GM20000 (cell line): ENCODE results near the gene B4GALNT2.

ENCODE experiments used
- DNase-seq: peaks from one replicate; pipeline ENCODE4 v3.0.0; 2012; ENCODE audit warnings: low spot score
- TF ChIP-seq, protein P1 (sequence below): IDR thresholded peaks from 2 replicates; pipeline ENCODE4 v1.5.1; 2012; ENCODE audit warnings: mild to moderate bottlenecking, control low read depth; ENCODE audit errors: extremely low read depth, missing control alignments

B4GALNT2 gene

DNA sequence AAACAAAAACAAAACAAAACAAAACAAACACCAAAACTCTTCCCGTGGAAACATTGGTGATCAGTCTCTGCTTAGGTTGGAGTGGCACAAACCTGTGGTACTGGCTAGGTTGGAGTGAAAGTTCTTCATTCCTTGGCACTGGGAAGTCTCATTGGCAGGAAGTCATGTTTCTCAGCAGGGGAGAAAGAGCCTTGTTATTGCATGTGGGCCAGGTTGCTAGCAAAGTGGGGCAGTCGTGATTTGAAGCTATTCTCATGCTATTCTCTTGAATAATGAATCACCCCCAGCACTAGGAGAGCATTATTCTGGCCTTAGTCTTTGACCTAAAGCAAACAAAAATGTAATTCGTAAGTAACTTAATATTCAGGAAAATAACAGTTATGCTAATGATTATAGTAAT, 24.3 kb upstream of the B4GALNT2 start:
- no peak for DNase-seq
- TF ChIP-seq, protein P1, sequence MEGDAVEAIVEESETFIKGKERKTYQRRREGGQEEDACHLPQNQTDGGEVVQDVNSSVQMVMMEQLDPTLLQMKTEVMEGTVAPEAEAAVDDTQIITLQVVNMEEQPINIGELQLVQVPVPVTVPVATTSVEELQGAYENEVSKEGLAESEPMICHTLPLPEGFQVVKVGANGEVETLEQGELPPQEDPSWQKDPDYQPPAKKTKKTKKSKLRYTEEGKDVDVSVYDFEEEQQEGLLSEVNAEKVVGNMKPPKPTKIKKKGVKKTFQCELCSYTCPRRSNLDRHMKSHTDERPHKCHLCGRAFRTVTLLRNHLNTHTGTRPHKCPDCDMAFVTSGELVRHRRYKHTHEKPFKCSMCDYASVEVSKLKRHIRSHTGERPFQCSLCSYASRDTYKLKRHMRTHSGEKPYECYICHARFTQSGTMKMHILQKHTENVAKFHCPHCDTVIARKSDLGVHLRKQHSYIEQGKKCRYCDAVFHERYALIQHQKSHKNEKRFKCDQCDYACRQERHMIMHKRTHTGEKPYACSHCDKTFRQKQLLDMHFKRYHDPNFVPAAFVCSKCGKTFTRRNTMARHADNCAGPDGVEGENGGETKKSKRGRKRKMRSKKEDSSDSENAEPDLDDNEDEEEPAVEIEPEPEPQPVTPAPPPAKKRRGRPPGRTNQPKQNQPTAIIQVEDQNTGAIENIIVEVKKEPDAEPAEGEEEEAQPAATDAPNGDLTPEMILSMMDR: no peak

DNA sequence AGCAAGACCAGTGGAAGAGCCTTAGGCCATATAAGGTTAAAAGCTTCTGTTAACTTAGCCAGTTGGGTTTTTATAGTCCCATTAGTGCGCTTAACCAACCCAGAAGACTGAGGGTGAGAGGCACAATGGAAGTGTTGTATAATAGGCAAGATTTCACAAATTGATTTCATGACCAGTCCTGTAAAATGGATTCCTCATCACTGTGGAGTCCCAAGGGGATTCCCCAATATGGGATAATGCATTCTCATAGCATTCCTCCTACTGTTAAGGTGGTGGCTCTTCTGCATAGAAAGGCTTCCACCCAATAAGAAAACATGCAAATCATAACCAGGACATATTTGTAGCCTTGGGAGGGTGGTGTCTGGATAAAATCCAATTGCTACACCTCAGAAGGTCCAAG, 22.1 kb upstream of the B4GALNT2 start:
- DNase-seq: no peak
- TF ChIP-seq, protein P1: no peak

DNA sequence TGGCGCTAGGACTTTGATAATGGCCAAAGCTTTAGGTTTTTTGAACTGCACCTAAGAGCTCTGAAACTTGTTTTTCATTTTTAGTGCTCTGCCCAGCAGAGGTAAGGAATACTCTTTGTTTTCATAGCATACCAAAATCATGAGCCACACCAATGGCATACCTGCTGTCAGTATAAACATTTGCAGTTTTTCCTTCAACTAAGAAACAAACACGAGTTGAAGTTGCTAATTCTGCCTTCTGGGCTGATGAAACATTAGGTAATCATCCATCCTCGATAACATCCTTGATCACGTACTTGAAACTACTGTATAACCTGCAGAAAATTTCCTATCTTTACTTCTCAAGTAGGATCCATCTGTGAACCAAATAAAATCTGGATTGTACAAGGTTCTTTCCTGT, 20.6 kb upstream of the B4GALNT2 start:
- TF ChIP-seq, protein P1: no peak
- DNase-seq: no peak

DNA sequence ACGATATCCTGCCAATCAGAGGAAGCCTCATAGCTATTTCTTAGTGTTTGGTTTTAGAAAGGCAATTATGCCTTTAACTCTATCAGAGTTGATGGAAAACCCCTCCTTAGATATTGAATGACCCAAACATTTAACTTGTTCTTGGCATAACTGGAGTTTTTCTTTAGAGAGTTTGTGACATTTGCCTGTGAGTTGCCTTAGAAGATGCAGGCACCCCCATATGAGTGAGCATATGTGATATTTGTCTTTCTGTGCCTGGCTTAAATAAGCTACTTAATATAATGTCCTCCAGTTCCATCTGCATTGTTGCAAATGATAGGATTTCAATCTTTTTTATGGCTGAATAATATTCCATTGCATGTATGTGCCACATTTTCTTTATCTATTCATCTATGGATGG, 19.6 kb upstream of the B4GALNT2 start:
- DNase-seq: no peak
- TF ChIP-seq, protein P1: no peak

DNA sequence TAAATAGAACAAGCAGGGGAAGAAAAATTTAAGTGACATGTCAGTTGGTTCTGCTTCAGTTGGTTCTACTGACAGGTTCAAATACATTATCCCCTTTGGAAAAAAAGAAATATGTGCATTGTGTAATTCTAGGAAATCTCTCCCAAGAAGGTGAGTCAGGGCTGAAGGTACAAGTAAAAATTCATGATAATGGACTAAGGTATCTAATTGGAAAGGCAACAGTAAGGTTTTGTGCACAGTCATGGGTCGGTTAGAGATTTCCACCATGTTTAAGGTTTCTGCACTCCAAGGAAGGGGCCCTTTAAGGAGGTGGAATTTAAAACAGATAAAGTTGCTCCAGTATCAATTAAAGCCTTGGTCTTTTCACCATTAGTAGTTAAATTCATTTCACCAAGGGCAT, 17.9 kb upstream of the B4GALNT2 start:
- DNase-seq: no peak
- TF ChIP-seq, protein P1: no peak

DNA sequence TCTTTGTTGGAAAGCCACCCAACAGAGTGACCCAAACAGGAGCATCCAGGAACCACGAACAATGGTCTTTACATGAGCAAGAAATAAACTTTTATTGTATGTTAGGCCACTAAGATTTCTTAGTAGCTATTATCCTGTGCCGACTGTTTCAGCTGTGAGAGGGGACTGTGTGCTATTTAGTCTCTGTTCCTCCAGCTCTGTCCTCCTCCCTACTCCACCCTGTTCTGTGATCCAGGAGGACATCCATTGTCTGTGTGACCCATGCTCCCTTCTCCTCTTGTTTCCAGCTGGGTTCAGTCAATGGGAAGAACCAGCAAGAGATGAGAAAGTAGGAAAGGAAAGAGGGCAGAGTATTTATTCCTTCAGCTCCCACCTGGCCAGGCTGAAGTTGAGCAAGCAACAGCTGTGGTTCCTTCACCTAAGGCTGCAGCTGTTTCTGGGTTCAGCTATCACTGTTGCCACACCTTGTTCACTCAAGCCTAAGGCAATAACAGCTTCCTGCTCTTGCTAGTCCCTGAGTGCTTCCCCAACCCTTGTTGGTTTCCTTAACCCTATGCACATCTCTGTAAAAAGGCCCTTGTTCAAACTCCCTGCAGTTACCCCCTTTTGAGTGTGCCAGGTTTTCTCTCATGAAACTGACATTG, 14.9 kb upstream of the B4GALNT2 start:
- TF ChIP-seq, protein P1: no peak
- DNase-seq: no peak

DNA sequence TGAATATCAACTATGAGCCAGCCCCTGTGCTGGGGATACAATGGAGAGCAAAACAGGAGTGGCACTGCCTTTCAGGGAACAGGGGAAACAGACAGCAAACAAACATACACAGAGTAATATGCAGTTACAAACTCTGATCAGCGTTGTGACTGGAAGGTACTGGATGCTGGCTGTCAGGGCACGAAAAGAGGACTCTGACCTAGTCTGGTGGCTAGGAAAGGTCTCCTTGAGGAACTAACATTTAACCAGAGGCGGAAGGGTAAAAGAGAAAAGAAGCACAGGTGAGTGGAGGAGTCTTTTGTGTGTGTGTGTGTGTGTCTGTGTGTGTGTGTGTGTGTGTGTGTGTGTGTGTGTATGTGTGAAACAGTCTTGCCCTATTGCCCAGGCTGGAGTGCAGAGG, 12.4 kb upstream of the B4GALNT2 start:
- DNase-seq: no peak
- TF ChIP-seq, protein P1: no peak
